IPS-18c (cell line): Measurements from ENCODE around the gene HES4.
A peak's percentile ranks its signal among the peaks of the same experiment; 100 is the strongest.

Experiments
- H3K4me3 ChIP-seq: 2 replicates; pipeline ENCODE4 v1.7.0; 2013; ENCODE audit warnings: low read depth, mild to moderate bottlenecking, low read length, moderate library complexity; ENCODE audit not compliant: insufficient read depth
- H3K9me3 ChIP-seq: one replicate; pipeline ENCODE4 v1.6.1; 2013; ENCODE audit warnings: mild to moderate bottlenecking, low read length, moderate library complexity; ENCODE audit not compliant: control insufficient read depth, insufficient read depth

The HES4 gene

GRCh38 chr1:1006305-1007159 is 6.6 kb upstream of the HES4 start:
- no peak overlapping the region for H3K4me3 ChIP-seq

GRCh38 chr1:1005774-1006304 is 5.9 kb upstream of the HES4 start:
- H3K4me3 ChIP-seq, result no peak overlapping the region

More at GRCh38 chr1:1006305-1007159, 6.6 kb upstream of the HES4 start:
- no peaks in the 10 kb centered on the region for H3K9me3 ChIP-seq

GRCh38 chr1:1004780-1005697 is 5.1 kb upstream of the HES4 start:
- no peak overlapping the region for H3K4me3 ChIP-seq
- no peaks in the 10 kb centered on the region for H3K9me3 ChIP-seq

More at GRCh38 chr1:1005774-1006304, 5.9 kb upstream of the HES4 start:
- H3K9me3 ChIP-seq, result no peaks in the 10 kb centered on the region

- no peak overlapping the region for H3K4me3 ChIP-seq
- H3K9me3 ChIP-seq, result no peaks in the 10 kb centered on the region
Observed at GRCh38 chr1:1004420-1004779, 4.5 kb upstream of the HES4 start.

DNA sequence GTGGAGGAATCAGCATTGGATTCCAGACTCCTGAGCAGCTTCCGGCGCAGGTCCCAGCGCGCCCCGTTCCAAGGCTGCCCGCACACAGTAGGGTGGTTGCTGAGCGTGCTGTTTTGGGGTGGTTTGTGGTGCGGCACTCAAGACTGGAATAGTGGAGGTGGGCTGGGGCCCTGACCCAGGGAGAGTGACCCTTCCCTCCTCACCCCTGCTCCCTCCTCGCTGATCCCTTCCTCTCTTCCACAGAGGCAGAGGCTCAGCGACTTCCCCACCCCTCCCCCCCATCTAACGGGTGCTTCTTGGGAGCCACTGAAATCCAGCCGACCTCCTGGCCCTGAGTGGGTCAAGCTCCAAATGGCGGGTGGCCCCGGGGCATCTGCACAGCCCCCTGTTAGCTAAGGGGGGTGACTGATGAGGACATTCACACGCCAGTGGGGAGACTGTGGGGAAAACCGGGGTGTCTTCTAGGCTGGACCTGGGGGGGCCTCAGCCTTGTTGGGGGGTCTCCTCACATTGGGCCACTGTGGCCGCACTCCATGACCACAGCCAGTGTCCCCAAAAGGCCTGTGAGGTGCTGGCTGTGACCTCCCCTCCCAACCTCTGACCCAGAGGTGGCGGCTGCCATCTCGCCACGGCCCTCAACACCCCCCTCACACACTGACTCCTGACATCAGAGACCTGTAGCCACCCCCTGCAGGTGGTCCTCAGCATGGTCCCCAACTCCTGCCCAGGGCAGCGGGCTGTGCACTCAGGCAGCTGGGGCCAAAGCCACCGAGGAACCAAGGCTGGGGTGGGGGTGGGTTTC is 3.9 kb upstream of the HES4 start:
- Histone ChIP-seq H3K4me3 (no peak overlapping the region), H3K9me3 (no peaks in the 10 kb centered on the region)

- Histone ChIP-seq H3K4me3 (peak overlapping the region; percentile 67), H3K9me3 (no peaks in the 10 kb centered on the region)
Observed at GRCh38 chr1:1001057-1001783, 1.3 kb upstream of the HES4 start.

- Histone ChIP-seq H3K9me3 (no peaks in the 10 kb centered on the region), H3K4me3 (peak overlapping the region; percentile 67)
Observed at GRCh38 chr1:1000357-1001056, 610 bp upstream of the HES4 start.

DNA sequence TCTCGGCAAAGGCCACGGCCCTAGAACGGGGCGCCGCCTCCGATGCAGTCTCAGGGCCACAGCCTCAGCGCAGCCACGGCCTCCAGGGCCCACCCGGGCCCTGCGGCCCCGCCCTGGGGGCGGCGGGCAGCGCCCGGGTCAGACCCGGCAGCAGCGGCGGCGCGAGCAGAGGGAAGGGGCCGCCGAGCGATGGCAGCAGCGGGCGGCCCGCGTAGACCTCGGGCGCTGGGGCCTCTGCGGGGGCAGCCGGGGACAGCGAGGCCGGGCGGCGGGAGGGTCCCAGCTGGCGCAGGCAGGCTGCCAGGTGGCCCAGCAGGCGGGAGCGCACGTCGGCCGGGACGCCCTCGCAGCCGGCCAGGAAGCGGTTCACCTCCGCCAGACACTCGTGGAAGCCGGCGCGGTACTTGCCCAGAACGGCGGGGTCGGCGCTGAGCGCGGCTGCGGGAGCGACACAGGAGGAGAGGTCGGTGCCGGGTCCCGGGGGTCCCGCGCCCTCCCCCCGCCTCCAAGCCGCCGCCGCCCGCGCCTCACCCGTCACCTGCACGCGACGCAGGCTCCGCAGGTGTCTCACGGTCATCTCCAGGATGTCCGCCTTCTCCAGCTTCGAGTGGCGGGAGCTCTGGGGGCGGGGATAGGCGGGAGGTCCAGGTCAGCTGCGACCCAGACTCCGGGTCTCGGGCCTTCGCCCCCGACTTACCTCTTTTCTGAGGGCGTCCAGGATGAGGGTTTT is 737 bp downstream of the HES4 start:
- Histone ChIP-seq H3K4me3 (peak overlapping the region; percentile 67), H3K9me3 (peaks cover 2% of the 10 kb centered on the region)

DNA sequence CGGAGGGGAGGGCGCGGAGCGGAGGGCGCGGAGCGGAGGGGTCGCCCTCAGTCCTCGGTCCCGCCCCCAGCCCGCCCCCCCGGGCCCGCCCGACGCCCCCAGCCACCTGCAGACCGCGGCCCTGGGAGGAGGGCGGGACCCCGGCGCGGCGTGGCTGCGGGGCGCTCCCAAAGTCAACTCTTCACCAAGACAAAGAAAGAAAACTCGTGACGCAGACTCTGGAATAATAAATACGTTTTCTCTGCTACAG is 1.2 kb downstream of the HES4 start:
- Histone ChIP-seq H3K4me3 (peak overlapping the region; percentile 67), H3K9me3 (peaks cover 2% of the 10 kb centered on the region)

GRCh38 chr1:997993-998744 is 1.7 kb downstream of the HES4 start:
- Histone ChIP-seq H3K9me3 (peaks cover 2% of the 10 kb centered on the region), H3K4me3 (peak overlapping the region; percentile 41)

- H3K9me3 ChIP-seq, result peaks cover 2% of the 10 kb centered on the region
- no peak overlapping the region for H3K4me3 ChIP-seq
Observed at GRCh38 chr1:997713-997992, 2.2 kb downstream of the HES4 start.

DNA sequence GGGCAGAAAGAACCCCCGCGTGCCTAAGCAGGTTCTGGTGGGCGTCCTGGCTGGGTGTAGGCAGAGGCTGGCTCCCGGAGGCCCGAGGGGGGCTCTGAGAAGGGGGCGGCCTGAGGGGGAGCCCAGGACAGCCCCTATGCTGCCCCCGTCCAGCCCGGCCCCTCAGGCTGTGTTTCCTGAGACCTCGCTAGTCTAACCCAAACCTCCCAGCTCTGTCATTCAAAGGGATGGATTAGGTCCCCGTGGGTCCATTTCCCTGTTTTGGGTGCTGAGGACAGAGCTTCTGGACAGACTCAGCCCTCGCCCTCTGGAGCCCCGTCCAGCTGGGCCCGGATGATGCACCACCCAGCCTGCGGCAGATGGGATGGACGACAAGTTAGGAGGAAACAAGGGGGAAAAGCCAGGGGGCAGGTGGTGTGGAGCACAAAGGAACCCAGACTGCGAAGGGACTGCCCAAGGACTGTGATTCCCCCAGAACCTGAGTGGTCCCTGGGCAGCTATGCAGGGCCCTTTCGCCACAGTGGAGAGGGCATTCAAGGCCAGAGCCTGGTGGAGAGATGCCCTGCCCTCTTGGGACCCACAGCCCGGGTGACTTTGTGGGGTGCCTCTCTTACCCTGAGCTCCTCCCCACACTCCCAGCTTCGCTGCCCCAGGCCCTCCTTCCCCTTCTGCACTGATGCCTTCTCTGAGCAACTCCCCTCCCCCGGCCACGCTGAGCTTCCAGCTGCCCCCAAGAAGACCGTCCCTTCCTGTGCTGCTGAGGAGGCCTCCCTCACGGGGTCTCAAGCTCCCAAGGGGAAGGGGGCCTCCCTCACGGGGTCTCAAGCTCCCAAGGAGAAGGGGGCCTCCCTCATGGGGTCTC is 2.8 kb downstream of the HES4 start:
- no peak overlapping the region for H3K4me3 ChIP-seq

GRCh38 chr1:995665-996633 is 3.9 kb downstream of the HES4 start:
- no peak overlapping the region for H3K4me3 ChIP-seq
- H3K9me3 ChIP-seq, result peaks cover 2% of the 10 kb centered on the region

More for the DNA sequence above, 2.8 kb downstream of the HES4 start:
- peaks cover 2% of the 10 kb centered on the region for H3K9me3 ChIP-seq
